Activated CD4-positive, alpha-beta T cell treated with anti-CD3 and anti-CD28 coated beads for 36 hours (primary cell): Measurements from ENCODE around the gene INHBE. TPM values are rescaled to one million over a fixed set of nuclear protein-coding genes. Genes with fewer than 3 reads are reported as not detected.
"Not testable (repeated sequence)": the region's sequence is repeated elsewhere in the genome, so short reads cannot be mapped to it uniquely, and the experiment has no call there.

Source experiments
- ATAC-seq: fragments of 200-7000 bp; cut with Tn5 transposase; one replicate; pipeline ENCODE4 v1.10.0; 2021; ENCODE audit warnings: mild to moderate bottlenecking, moderate library complexity
- CTCF ChIA-PET: fragments of 350-600 bp; sonication (Branson Sonifier 250); formaldehyde crosslinking; loops from one replicate; lab custom pipeline; 2021; ENCODE audit warnings: antibody characterized with exemption; lab: Charles Lee
- POLR2A ChIA-PET: fragments of 350-600 bp; sonication (Branson Sonifier 250); formaldehyde crosslinking; loops from one replicate; lab custom pipeline; 2021; ENCODE audit warnings: antibody characterized with exemption, inconsistent platforms; lab: Charles Lee
- DNase-seq: peaks from one replicate; pipeline ENCODE4 v3.0.0-alpha.2; 2020
- H3K27ac Mint-ChIP-seq: one replicate; pipeline ENCODE4 v1.8.0; 2021; ENCODE audit warnings: mixed read lengths
- H3K27me3 Mint-ChIP-seq: one replicate; pipeline ENCODE4 v1.8.0; 2021; ENCODE audit warnings: mixed read lengths
- H3K36me3 Mint-ChIP-seq: one replicate; pipeline ENCODE4 v1.8.0; 2021; ENCODE audit warnings: low read depth, mixed read lengths
- H3K4me1 Mint-ChIP-seq: one replicate; pipeline ENCODE4 v1.8.0; 2021; ENCODE audit warnings: mixed read lengths
- H3K4me3 Mint-ChIP-seq: one replicate; pipeline ENCODE4 v1.8.0; 2021; ENCODE audit warnings: mild to moderate bottlenecking, moderate library complexity, mixed read lengths
- H3K9me3 Mint-ChIP-seq: one replicate; pipeline ENCODE4 v1.8.0; 2021; ENCODE audit warnings: low read depth, mixed read lengths
- intact Hi-C, 2 experiments: fragments of 100-400 bp; cut with DNase I in 1 of 2; cut with micrococcal nuclease in 1 of 2; formaldehyde crosslinking; loops; one replicate each; pipeline versions ENCODE4 v1.14.2 to v1.15.1; 2022 to 2024; cut with DNase I, micrococcal nuclease
- total RNA-seq, 2 experiments: library from RNA; stranded (reverse); gene quantifications; one replicate each; pipeline ENCODE4 v1.2.3, GENCODE V29; 2021

The INHBE gene
- total RNA-seq, 2 experiments from 2014 or later = 1.2 to 1.5 TPM

- DNase-seq (no peak), ATAC-seq (peak; percentile 69)
- Mint-ChIP-seq H3K9me3 (peaks cover 2% of the 10 kb centered on the region), H3K36me3 (peaks cover 71% of the 10 kb centered on the region), H3K4me3 (no peak overlapping the region), H3K27ac (peak overlapping the region; percentile 38), H3K4me1 (peaks cover 11% of the 10 kb centered on the region), H3K27me3 (no peaks in the 10 kb centered on the region)
- intact Hi-C loops = no loop called here
- POLR2A ChIA-PET = interaction anchor here (0.7 to 1.3 kb wide), 2 partner anchors 17 to 20 kb away, joined by 4 to 7 read pairs; no protein-coding TSS in a partner anchor
- CTCF ChIA-PET = interaction anchor here (1.4 kb wide), 1 partner anchor 38 kb away, joined by 5 read pairs; the partner anchor contains the start of gene GLI1
Measured at GRCh38 chr12:57496822-57497221, 41.7 kb downstream of the INHBE start.

- ChIA-PET POLR2A (interaction anchor here (0.7 to 1.3 kb wide), 2 partner anchors 17 to 20 kb away, joined by 4 to 7 read pairs; no protein-coding TSS in a partner anchor), CTCF (interaction anchor here (0.6 to 1.4 kb wide), 2 partner anchors 39 to 781 kb away, joined by 3 to 5 read pairs; partner anchors contain the start of gene GLI1)
- H3K27ac Mint-ChIP-seq = peak overlapping the region; percentile 38
- ATAC-seq (no peak), DNase-seq (no peak)
- peaks cover 11% of the 10 kb centered on the region for H3K4me1 Mint-ChIP-seq
- H3K27me3 Mint-ChIP-seq = no peaks in the 10 kb centered on the region
- H3K36me3 Mint-ChIP-seq = peaks cover 71% of the 10 kb centered on the region
- intact Hi-C loops = no loop called here
- H3K9me3 Mint-ChIP-seq = peaks cover 2% of the 10 kb centered on the region
- no peak overlapping the region for H3K4me3 Mint-ChIP-seq
Measured at GRCh38 chr12:57497223-57498131, 42.4 kb downstream of the INHBE start.

GRCh38 chr12:57498132-57498502 lies 43.0 kb downstream of the INHBE start:
- CTCF ChIA-PET = no interaction called here
- intact Hi-C loops = no loop called here
- Mint-ChIP-seq H3K4me1 (peaks cover 9% of the 10 kb centered on the region), H3K27me3 (no peaks in the 10 kb centered on the region), H3K27ac (no peak overlapping the region), H3K9me3 (peaks cover 2% of the 10 kb centered on the region), H3K4me3 (no peak overlapping the region), H3K36me3 (peaks cover 72% of the 10 kb centered on the region)
- DNase-seq (no peak), ATAC-seq (no peak)
- POLR2A ChIA-PET = no interaction called here

GRCh38 chr12:57498571-57498970 lies 43.5 kb downstream of the INHBE start:
- DNase-seq (no peak), ATAC-seq (no peak)
- intact Hi-C loops = no loop called here
- Mint-ChIP-seq H3K9me3 (peaks cover 2% of the 10 kb centered on the region), H3K27me3 (no peaks in the 10 kb centered on the region), H3K4me1 (peaks cover 9% of the 10 kb centered on the region), H3K36me3 (peaks cover 76% of the 10 kb centered on the region), H3K27ac (no peak overlapping the region), H3K4me3 (no peak overlapping the region)
- ChIA-PET CTCF (no interaction called here), POLR2A (no interaction called here)

GRCh38 chr12:57500213-57500612 lies 45.1 kb downstream of the INHBE start:
- intact Hi-C loops = no loop called here
- ChIA-PET CTCF (interaction anchor here (0.5 to 1.2 kb wide), 3 partner anchors 11 to 683 kb away, joined by 3 read pairs; no protein-coding TSS in a partner anchor), POLR2A (interaction anchor here (0.6 kb wide), 1 partner anchor 20 kb away, joined by 3 read pairs; the partner anchor contains the start of gene DDIT3)

GRCh38 chr12:57502311-57502969 lies 47.3 kb downstream of the INHBE start:
- not testable (repeated sequence) for H3K4me3 Mint-ChIP-seq, H3K4me1 Mint-ChIP-seq, DNase-seq, H3K9me3 Mint-ChIP-seq, H3K27ac Mint-ChIP-seq, H3K27me3 Mint-ChIP-seq, ATAC-seq
- intact Hi-C loops = loop anchor here in 1 of 2 experiments (2.0 kb wide), 1 partner anchor 14 kb away; the partner anchor contains the start of gene MARS1
- peaks cover 80% of the 10 kb centered on the region for H3K36me3 Mint-ChIP-seq
- ChIA-PET CTCF (interaction anchor here (0.6 to 1.1 kb wide), 4 partner anchors 10 to 121 kb away, joined by 3 to 4 read pairs (median 4); no protein-coding TSS in a partner anchor), POLR2A (interaction anchor here (0.6 to 1.3 kb wide), 4 partner anchors 27 to 870 kb away, joined by 3 to 4 read pairs (median 4); no protein-coding TSS in a partner anchor)

More at GRCh38 chr12:57500213-57500612, 45.1 kb downstream of the INHBE start:
- ATAC-seq (no peak), DNase-seq (no peak)
- no peak overlapping the region for H3K4me3 Mint-ChIP-seq
- peaks cover 2% of the 10 kb centered on the region for H3K9me3 Mint-ChIP-seq
- peaks cover 88% of the 10 kb centered on the region for H3K36me3 Mint-ChIP-seq
- H3K27me3 Mint-ChIP-seq = no peaks in the 10 kb centered on the region
- peaks cover 9% of the 10 kb centered on the region for H3K4me1 Mint-ChIP-seq
- no peak overlapping the region for H3K27ac Mint-ChIP-seq

GRCh38 chr12:57506541-57506940 lies 51.4 kb downstream of the INHBE start:
- peaks cover 62% of the 10 kb centered on the region for H3K36me3 Mint-ChIP-seq
- ATAC-seq, H3K9me3 Mint-ChIP-seq, H3K27me3 Mint-ChIP-seq, H3K4me3 Mint-ChIP-seq, H3K4me1 Mint-ChIP-seq, H3K27ac Mint-ChIP-seq, DNase-seq, intact Hi-C loops: not testable (repeated sequence)
- ChIA-PET CTCF (interaction anchor here (0.8 kb wide), 1 partner anchor 15 kb away, joined by 3 read pairs; no protein-coding TSS in a partner anchor), POLR2A (interaction anchor here (0.6 kb wide), 1 partner anchor 106 kb away, joined by 8 read pairs; no protein-coding TSS in a partner anchor)

Other genes starting within 250 kb of the INHBE start
- under 1 TPM; 0.41 to 0.51 TPM for gene NXPH4, start 238.5 kb upstream of the INHBE start, total RNA-seq
- 100 to 1,000 TPM; 436 to 487 TPM for gene SHMT2, start 225.6 kb upstream of the INHBE start, total RNA-seq
- gene STAC3, start 204.1 kb upstream of the INHBE start, total RNA-seq = 1 to 10 TPM; 2.5 to 2.8 TPM
- gene R3HDM2, start 24.3 kb upstream of the INHBE start, total RNA-seq = 10 to 100 TPM; 45.9 to 52.5 TPM
- gene INHBC, start 20.5 kb upstream of the INHBE start, total RNA-seq = not detected
- gene GLI1, start 4.5 kb downstream of the INHBE start, total RNA-seq = under 1 TPM; 0.40 to 0.73 TPM
- gene ARHGAP9, start 24.6 kb downstream of the INHBE start, total RNA-seq = 100 to 1,000 TPM in 1 of 2 experiments, 10 to 100 TPM in 1; 77.7 to 101 TPM
- gene MARS1, start 32.8 kb downstream of the INHBE start, total RNA-seq = 100 to 1,000 TPM; 389 to 583 TPM
- 10 to 100 TPM; 31.2 to 32.2 TPM for gene DDIT3, start 65.2 kb downstream of the INHBE start, total RNA-seq
- gene MBD6, start 67.5 kb downstream of the INHBE start, total RNA-seq = 10 to 100 TPM; 31.3 to 43.6 TPM
- 10 to 100 TPM; 69.7 to 81.2 TPM for gene DCTN2, start 91.9 kb downstream of the INHBE start, total RNA-seq
- 1 to 10 TPM; 1.3 to 1.4 TPM for gene KIF5A, start 94.7 kb downstream of the INHBE start, total RNA-seq
- 10 to 100 TPM; 12.1 to 14.9 TPM for gene PIP4K2C, start 135.9 kb downstream of the INHBE start, total RNA-seq
- gene DTX3, start 149.5 kb downstream of the INHBE start, total RNA-seq = 10 to 100 TPM; 16.7 to 17.0 TPM
- gene ARHGEF25, start 156.1 kb downstream of the INHBE start, total RNA-seq = 1 to 10 TPM; 2.2 to 2.6 TPM
- 1 to 10 TPM; 1.4 to 1.5 TPM for gene B4GALNT1, start 177.9 kb downstream of the INHBE start, total RNA-seq
- 10 to 100 TPM; 61.7 to 63.2 TPM for gene OS9, start 238.8 kb downstream of the INHBE start, total RNA-seq